ENCODE results near the gene CD180.
"Not testable (repeated sequence)": the region's sequence is repeated elsewhere in the genome, so short reads cannot be mapped to it uniquely, and the experiment has no call there.

CD180 gene

GRCh38 chr5:67189931-67190330 is 6.7 kb downstream of the CD180 start:
- no peak for DNase-seq

GRCh38 chr5:67189079-67189354 is 7.6 kb downstream of the CD180 start:
- DNase-seq: no peak

GRCh38 chr5:67188274-67189078 is 8.1 kb downstream of the CD180 start:
- DNase-seq: no peak

GRCh38 chr5:67187006-67187715 is 9.4 kb downstream of the CD180 start:
- no peak for DNase-seq

GRCh38 chr5:67183859-67184258 is 12.7 kb downstream of the CD180 start:
- no peak for DNase-seq

- DNase-seq: peak in 9 of 56 donors; percentile 9 to 52 (median 24)
These were observed 14.3 kb downstream of the CD180 start for GRCh38 chr5:67182301-67182790.

GRCh38 chr5:67181648-67182221 is 14.9 kb downstream of the CD180 start:
- peak in 2 of 56 donors; percentile 11 to 15 for DNase-seq

GRCh38 chr5:67179697-67180361 is 16.8 kb downstream of the CD180 start:
- DNase-seq: no peak

- no peak for DNase-seq
These were observed 17.6 kb downstream of the CD180 start for GRCh38 chr5:67178966-67179365.

GRCh38 chr5:67178085-67178484 is 18.5 kb downstream of the CD180 start:
- DNase-seq: no peak

- no peak for DNase-seq
These were observed 19.7 kb downstream of the CD180 start for GRCh38 chr5:67176936-67177335.

- DNase-seq: no peak
These were observed 22.6 kb downstream of the CD180 start for GRCh38 chr5:67173959-67174358.

- DNase-seq: not testable (repeated sequence)
These were observed 23.2 kb downstream of the CD180 start for GRCh38 chr5:67173351-67173750.

- DNase-seq: no peak
These were observed 25.8 kb downstream of the CD180 start for GRCh38 chr5:67170767-67171166.

- no peak for DNase-seq
These were observed 28.5 kb downstream of the CD180 start for GRCh38 chr5:67168069-67168468.

GRCh38 chr5:67166460-67167285 is 29.9 kb downstream of the CD180 start:
- peak in 9 of 56 donors; percentile 23 to 66 (median 54) for DNase-seq

GRCh38 chr5:67165526-67166459 is 30.8 kb downstream of the CD180 start:
- DNase-seq: peak in 54 of 56 donors; percentile 15 to 84 (median 70)

- DNase-seq: no peak
These were observed 31.6 kb downstream of the CD180 start for GRCh38 chr5:67164856-67165525.
